Lower lobe of right lung (tissue), 2 donors: ENCODE data around the gene TC2N. TPM values are rescaled to one million over a fixed set of nuclear protein-coding genes. Genes with fewer than 3 reads are reported as not detected.
"Not testable (repeated sequence)": the region's sequence is repeated elsewhere in the genome, so short reads cannot be mapped to it uniquely, and the experiment has no call there.

ENCODE experiments used
- ATAC-seq, 2 donors: fragments of 200-7000 bp; cut with Tn5 transposase; one replicate each; pipeline ENCODE4 v1.9.1; 2020 to 2022; ENCODE audit warnings: mild to moderate bottlenecking in 2 of 2, moderate library complexity in 2 of 2
- DNase-seq: peaks from one replicate; pipeline ENCODE4 v3.0.0-alpha.2; 2020
- H3K27ac ChIP-seq: fragments of 200-600 bp; one replicate; pipeline ENCODE4 v1.8.0; 2022
- H3K27me3 ChIP-seq: fragments of 200-600 bp; one replicate; pipeline ENCODE4 v1.8.0; 2022; ENCODE audit warnings: low read depth
- H3K36me3 ChIP-seq: fragments of 200-600 bp; one replicate; pipeline ENCODE4 v1.8.0; 2022; ENCODE audit warnings: mild to moderate bottlenecking
- H3K4me1 ChIP-seq: fragments of 200-600 bp; one replicate; pipeline ENCODE4 v1.8.0; 2022
- H3K4me3 ChIP-seq: fragments of 200-600 bp; one replicate; pipeline ENCODE4 v1.8.0; 2022; ENCODE audit warnings: mild to moderate bottlenecking
- H3K9me3 ChIP-seq: fragments of 200-600 bp; one replicate; pipeline ENCODE4 v1.8.0; 2022
- CTCF ChIP-seq: fragments of 200-600 bp; IDR thresholded peaks from one replicate; pipeline ENCODE4 v1.8.0; 2022; ENCODE audit warnings: antibody characterized with exemption, mild to moderate bottlenecking
- intact Hi-C: fragments of 100-400 bp; cut with DNase I; formaldehyde crosslinking; loops from one replicate; pipeline ENCODE4 v1.11.0; 2022
- total RNA-seq: library from RNA; stranded (reverse); fragmentation: NEBNext Ultra II Directional; extraction: Animal tissue kit (Norgen Biotek cat#: 25700); gene quantifications from one replicate; pipeline ENCODE4 v1.2.1, GENCODE V29; 2021
- donor health status: DM: no; HTN: yes; CAD: no; lungs with severe emphysema.

Gene TC2N
- total RNA-seq, 1 donor from 2014 or later, result 53.1 TPM

GRCh38 chr14:91899806-91900205 is 32.5 kb upstream of the TC2N start:
- ATAC-seq (no peak), DNase-seq (no peak)
- H3K9me3 ChIP-seq, result no peaks in the 10 kb centered on the region
- H3K27ac ChIP-seq, result peak overlapping the region; percentile 53
- H3K27me3 ChIP-seq, result no peaks in the 10 kb centered on the region
- H3K4me1 ChIP-seq, result peaks cover 32% of the 10 kb centered on the region
- TF ChIP-seq CTCF, result no peak
- H3K36me3 ChIP-seq, result no peaks in the 10 kb centered on the region
- no peak overlapping the region for H3K4me3 ChIP-seq
- intact Hi-C loops, result no loop called here

GRCh38 chr14:91899213-91899612 is 31.9 kb upstream of the TC2N start:
- Histone ChIP-seq H3K9me3 (no peaks in the 10 kb centered on the region), H3K4me1 (peaks cover 32% of the 10 kb centered on the region), H3K4me3 (no peak overlapping the region), H3K27me3 (no peaks in the 10 kb centered on the region), H3K36me3 (no peaks in the 10 kb centered on the region), H3K27ac (peak overlapping the region; percentile 53)
- ATAC-seq (peak in 1 of 2 donors; percentile 14), DNase-seq (no peak)
- intact Hi-C loops, result no loop called here
- TF ChIP-seq CTCF, result peak; percentile 11

GRCh38 chr14:91898372-91898771 is 31.0 kb upstream of the TC2N start:
- intact Hi-C loops, result no loop called here
- H3K27me3 ChIP-seq, result no peaks in the 10 kb centered on the region
- peak overlapping the region; percentile 34 for H3K27ac ChIP-seq
- no peak for ATAC-seq
- no peak for DNase-seq
- H3K36me3 ChIP-seq, result no peaks in the 10 kb centered on the region
- H3K4me3 ChIP-seq, result no peak overlapping the region
- no peaks in the 10 kb centered on the region for H3K9me3 ChIP-seq
- TF ChIP-seq CTCF, result no peak
- peaks cover 32% of the 10 kb centered on the region for H3K4me1 ChIP-seq

- peaks cover 36% of the 10 kb centered on the region for H3K4me1 ChIP-seq
- H3K27ac ChIP-seq, result peak overlapping the region; percentile 34
- intact Hi-C loops, DNase-seq, ATAC-seq, H3K36me3 ChIP-seq, H3K27me3 ChIP-seq, H3K4me3 ChIP-seq, H3K9me3 ChIP-seq: not testable (repeated sequence)
These were observed 30.4 kb upstream of the TC2N start for GRCh38 chr14:91897716-91898115.

GRCh38 chr14:91897106-91897701 is 29.9 kb upstream of the TC2N start:
- H3K36me3 ChIP-seq, result no peaks in the 10 kb centered on the region
- H3K9me3 ChIP-seq, result no peaks in the 10 kb centered on the region
- H3K27ac ChIP-seq, result peak overlapping the region; percentile 34
- H3K4me3 ChIP-seq, result no peak overlapping the region
- DNase-seq (peak; percentile 80), ATAC-seq (peak; percentile 83 to 92)
- H3K4me1 ChIP-seq, result peaks cover 38% of the 10 kb centered on the region
- TF ChIP-seq CTCF, result no peak
- no peaks in the 10 kb centered on the region for H3K27me3 ChIP-seq
- intact Hi-C loops, result no loop called here

GRCh38 chr14:91896419-91896818 is 29.1 kb upstream of the TC2N start:
- no peaks in the 10 kb centered on the region for H3K36me3 ChIP-seq
- no peak overlapping the region for H3K4me3 ChIP-seq
- peaks cover 43% of the 10 kb centered on the region for H3K4me1 ChIP-seq
- peak overlapping the region; percentile 34 for H3K27ac ChIP-seq
- intact Hi-C loops, result no loop called here
- DNase-seq (no peak), ATAC-seq (no peak)
- H3K27me3 ChIP-seq, result no peaks in the 10 kb centered on the region
- TF ChIP-seq CTCF, result no peak
- no peaks in the 10 kb centered on the region for H3K9me3 ChIP-seq
